ENCODE measurements around the gene CAMK1D.

CAMK1D gene

DNA sequence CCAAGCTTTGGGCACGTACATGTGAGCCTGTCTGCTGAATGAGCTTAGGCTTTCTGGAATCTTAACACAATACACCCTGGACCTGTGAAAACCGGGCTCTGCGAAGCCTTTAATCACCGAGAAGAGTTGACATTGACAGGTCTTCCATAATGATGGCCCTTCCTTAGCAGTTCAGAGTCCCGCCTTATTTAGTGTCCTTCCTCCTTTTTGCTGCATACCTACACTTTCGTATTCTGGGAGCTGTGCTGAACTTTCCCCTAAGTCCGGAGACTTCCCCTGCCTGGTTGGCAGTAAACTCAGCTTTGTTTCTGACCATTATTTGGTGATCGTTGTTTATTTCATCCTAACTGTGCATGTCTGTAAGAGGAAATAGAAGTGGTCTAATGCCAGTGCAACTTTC is 212.0 kb downstream of the CAMK1D start:
- DNase-seq (ENCODE audit: low spot score) = no peak

- DNase-seq (ENCODE audit: low spot score) = no peak
Measured at GRCh38 chr10:12561720-12562119, 212.4 kb downstream of the CAMK1D start.

GRCh38 chr10:12563489-12563888 is 214.1 kb downstream of the CAMK1D start:
- DNase-seq (ENCODE audit: low spot score) = no peak

DNA sequence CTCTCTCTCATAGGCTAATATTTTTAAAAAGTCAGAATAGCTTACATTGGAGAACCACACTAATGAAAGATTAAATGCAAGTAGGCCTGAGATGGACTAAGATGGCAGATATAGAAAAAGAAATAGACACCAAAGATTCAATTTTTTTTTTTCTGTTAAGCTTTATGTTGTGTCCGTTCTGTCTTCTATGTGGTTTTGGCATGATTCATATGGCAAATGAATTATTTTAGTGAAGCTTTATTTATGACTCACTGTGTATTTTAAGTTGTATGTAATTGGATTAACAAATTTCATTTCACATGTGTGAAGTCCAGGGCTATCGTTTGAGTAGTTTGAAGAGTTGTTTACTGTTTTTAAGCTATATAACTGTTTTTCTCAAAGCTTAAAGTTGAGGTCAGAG is 214.8 kb downstream of the CAMK1D start:
- DNase-seq (ENCODE audit: low spot score) = peak; percentile 9

GRCh38 chr10:12566161-12567115 is 217.1 kb downstream of the CAMK1D start:
- no peak for DNase-seq (ENCODE audit: low spot score)

DNA sequence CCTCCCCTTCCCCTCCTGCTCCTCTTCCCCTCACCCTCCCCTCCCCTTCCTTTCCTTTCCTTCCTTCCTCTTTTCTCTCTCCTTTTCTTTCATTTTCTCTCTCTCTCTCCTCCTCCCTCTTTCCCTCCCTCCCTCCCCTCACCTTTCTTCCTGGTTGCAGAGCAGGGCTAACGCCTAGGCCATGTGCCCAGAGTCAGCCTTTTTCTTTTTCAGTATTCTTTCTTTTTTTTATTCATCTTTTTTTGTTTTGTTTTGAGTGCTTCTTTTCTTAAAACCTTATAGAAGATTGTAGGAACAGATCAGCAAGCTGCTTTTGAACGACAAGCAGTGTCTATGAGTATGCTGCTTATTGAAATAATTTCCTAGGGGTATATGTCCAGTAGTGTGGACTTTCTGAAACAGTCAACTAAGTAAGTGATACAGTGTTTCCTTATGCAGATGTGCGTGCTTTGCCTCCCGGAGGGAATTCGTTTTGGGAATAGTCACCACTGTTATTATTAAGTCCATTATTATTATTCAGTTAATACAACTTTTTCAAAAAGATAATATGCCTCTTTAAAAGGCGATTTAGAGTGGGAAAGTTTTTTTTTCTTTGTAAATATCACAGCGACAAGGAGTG is 219.2 kb downstream of the CAMK1D start:
- DNase-seq (ENCODE audit: low spot score) = no peak

DNA sequence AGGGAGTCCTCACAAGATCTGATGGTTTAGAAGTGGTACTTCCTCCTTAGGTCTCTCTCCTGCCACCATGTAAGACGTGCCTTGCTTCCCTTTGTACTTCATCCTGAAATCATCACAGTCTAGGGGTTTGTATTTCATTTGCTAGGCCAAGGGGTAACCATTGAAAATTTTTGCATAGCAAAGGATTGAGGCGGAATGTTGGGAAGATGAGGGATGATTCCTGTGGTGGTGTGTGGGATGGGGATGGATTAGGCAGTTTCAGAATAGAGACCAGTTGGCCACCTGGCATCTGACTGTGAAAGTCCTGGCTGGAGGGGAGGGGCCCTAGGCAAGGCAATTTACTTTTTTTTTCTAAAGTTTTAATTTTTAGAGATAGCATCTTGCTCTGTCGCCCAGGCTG is 222.9 kb downstream of the CAMK1D start:
- no peak for DNase-seq (ENCODE audit: low spot score)

DNA sequence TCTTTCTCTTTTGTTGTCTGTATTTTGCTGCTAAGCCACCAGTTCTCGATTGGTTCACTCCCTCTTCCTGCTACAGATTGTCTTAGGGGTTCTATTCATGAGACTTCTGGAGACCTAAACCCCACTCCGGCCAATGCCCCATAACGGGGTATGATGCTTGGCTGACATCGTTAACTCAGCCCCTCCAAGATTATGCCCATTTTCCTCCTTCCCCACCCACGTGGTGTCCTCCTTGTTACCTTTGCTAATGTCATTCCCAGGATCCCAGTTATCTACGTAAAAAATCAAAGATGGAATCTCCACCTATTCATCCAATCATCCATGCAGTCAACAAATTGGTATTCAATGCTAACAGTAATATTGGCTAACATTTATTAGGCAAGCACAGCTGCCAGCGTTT is 228.3 kb downstream of the CAMK1D start:
- no peak for DNase-seq (ENCODE audit: low spot score)

- no peak for DNase-seq (ENCODE audit: low spot score)
Measured at GRCh38 chr10:12579954-12580858, 230.9 kb downstream of the CAMK1D start.

DNA sequence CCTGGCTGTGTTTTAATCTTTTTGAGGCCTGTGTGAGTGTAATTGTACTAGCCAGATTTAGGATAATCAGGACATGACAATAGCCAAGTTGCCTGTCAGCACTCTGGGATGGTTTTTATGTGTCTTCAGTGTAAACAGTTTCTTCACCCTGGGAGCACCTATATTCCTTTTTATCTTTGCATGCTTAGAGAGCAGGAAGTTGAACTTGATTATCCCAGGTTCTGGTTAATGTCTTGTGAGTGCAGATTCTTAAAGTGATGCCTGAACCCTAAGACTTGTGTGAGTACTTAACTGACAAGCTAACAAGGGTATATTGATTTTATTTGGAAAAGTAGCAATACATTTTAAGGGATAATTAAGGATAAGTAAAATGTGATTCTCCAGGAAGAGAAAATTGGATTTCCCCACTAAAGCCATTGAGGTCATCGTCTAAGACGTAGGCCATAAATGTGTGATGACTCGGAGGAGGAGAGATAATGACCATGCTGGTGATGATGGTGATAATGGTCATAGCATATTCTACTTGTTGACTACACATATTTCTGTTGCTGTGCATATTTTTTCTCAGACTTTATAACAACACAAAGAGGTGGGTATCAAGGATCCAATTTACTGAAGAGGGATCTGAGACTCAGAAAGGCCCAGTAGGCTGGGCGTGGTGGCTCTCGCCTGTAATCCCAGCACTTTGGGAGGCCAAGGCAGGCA is 234.7 kb downstream of the CAMK1D start:
- no peak for DNase-seq (ENCODE audit: low spot score)

- no peak for DNase-seq (ENCODE audit: low spot score)
Measured at GRCh38 chr10:12586741-12587140, 237.4 kb downstream of the CAMK1D start.

DNA sequence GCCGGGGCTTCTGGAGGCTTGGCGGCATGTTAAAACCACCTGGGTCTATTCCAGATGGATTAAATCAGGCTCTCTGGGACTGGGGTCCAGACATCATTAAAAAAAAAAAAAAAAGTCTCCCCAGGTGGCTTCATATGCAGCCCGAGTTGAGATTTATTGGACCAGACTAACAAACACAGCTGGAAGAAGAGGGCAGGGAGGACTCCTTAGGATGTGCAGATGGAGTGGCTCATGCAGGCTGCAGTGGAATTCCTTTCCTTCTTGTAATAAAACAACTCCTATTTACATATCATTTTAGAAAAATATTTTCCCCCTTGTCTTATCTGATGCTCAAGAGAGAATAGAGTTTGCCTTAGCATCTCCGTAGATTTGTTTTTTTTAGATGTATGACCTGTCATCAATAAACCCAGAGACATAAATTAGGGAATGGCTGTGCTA is 238.1 kb downstream of the CAMK1D start:
- DNase-seq (ENCODE audit: low spot score) = no peak

DNA sequence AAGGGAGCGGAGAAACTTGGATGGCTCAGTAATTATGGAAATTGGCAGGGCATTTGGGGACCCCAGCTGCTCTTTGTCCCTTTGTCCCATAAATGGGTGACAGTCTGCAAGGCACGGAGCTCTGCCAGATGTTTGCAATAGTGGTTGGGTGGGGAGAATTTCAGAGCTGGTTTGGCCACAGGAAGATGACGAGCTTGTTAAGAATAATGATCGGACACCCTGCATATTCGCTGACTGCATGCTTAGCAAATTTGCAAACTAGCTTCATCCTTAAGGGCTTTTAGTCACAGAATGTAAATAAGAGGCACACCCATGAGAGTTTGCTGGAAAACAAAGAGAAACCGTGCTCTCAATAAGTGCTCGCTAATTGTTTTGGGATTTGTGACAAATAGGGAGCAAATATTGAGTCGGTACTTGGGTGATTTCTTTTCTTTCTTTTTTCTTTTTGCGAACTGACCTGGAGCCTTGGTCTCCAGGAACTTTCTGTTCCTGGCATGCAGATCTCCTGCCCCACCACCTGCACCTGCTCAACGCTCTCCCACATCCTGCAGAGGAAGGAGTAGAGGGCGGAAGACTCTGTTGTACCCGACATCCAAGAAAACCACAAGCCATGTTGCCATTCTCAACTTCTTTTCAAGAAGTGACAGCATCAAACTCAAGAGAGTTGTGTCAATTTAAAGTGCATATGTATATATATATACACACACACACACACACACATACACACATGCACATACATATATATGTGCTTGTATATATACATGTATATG is 238.9 kb downstream of the CAMK1D start:
- peak; percentile 19 for DNase-seq (ENCODE audit: low spot score)

GRCh38 chr10:12589291-12589690 is 239.9 kb downstream of the CAMK1D start:
- no peak for DNase-seq (ENCODE audit: low spot score)

- no peak for DNase-seq (ENCODE audit: low spot score)
Measured at GRCh38 chr10:12589791-12590190, 240.4 kb downstream of the CAMK1D start.

DNA sequence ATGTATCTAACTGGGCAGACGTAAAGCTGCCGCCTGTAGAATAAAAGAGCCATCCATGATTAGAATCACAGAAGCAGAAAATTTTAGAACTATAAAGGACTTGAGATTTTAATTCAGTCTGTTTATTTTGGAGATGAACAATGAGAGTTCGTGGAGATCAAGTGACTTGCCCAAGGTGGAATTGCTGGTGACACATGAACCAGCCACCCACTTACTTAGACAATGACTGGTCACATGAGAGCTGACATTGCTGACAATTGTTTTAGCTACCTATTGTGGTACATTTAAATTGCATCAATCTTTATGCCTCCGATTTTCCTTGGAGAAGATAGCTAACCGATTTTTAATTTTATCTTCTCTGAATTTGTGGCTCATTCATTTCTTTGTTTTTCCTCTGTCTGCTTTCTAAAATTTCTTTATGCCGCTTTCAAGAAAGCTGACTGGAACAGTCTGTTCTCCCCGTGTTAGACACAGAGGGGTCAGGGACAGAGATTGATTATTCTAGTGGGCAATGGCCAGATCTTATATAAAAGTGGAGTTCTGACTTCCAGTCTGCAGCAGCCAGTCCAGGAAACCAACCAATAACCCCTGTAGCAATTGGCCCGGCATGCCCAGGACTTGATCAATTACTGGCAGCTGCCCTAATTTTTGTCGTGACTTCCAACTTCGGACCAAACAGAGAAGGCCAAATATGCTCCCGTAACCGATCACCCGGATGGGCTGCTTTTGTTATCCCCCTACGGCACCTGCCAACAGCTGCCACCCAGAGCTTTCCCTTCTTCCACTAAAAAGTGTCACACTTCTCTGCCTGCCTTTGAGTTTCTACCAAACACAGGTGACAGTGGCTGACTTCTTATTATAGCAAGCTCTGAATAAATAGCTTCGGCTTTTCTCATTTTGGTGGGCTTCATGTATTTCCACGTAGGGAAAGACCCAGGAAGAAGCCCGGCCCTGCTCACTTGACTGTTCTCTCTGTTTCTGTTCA is 241.6 kb downstream of the CAMK1D start:
- DNase-seq (ENCODE audit: low spot score) = no peak

GRCh38 chr10:12592967-12593366 is 243.6 kb downstream of the CAMK1D start:
- no peak for DNase-seq (ENCODE audit: low spot score)

- DNase-seq (ENCODE audit: low spot score) = peak; percentile 31
Measured at GRCh38 chr10:12594448-12594944, 245.1 kb downstream of the CAMK1D start.

- no peak for DNase-seq (ENCODE audit: low spot score)
Measured at GRCh38 chr10:12595936-12596576, 246.7 kb downstream of the CAMK1D start.
